Retinal pigment epithelial cell (primary cell): ENCODE data around the gene GATA5.
"Not testable (repeated sequence)": the region's sequence is repeated elsewhere in the genome, so short reads cannot be mapped to it uniquely, and the experiment has no call there.

Experiments
- DNase-seq: peaks from one replicate; pipeline ENCODE4 v3.0.0-alpha.2; 2010; ENCODE audit warnings: low read depth
- H3K4me3 ChIP-seq: 2 replicates; pipeline ENCODE4 v1.5.1; 2011; ENCODE audit warnings: mild to moderate bottlenecking, low read length, control low read depth, moderate library complexity
- CTCF ChIP-seq: conservative IDR thresholded peaks from 2 replicates; pipeline ENCODE4 v1.5.1; 2011; ENCODE audit warnings: low read depth, low read length, control low read depth, inconsistent platforms

Gene GATA5

GRCh38 chr20:62493886-62494285 is 18.1 kb upstream of the GATA5 start:
- TF ChIP-seq CTCF: no peak
- no peak for DNase-seq
- H3K4me3 ChIP-seq: no peak overlapping the region

- H3K4me3 ChIP-seq: no peak overlapping the region
- DNase-seq: no peak
- TF ChIP-seq CTCF: no peak
Measured at GRCh38 chr20:62493253-62493885, 17.6 kb upstream of the GATA5 start.

GRCh38 chr20:62492711-62493110 is 16.9 kb upstream of the GATA5 start:
- no peak for TF ChIP-seq CTCF
- DNase-seq: no peak
- no peak overlapping the region for H3K4me3 ChIP-seq

GRCh38 chr20:62490783-62491182 is 15.0 kb upstream of the GATA5 start:
- not testable (repeated sequence) for DNase-seq, H3K4me3 ChIP-seq

GRCh38 chr20:62489932-62490263 is 14.1 kb upstream of the GATA5 start:
- TF ChIP-seq CTCF: no peak
- DNase-seq: no peak

GRCh38 chr20:62489186-62489931 is 13.6 kb upstream of the GATA5 start:
- TF ChIP-seq CTCF: no peak
- H3K4me3 ChIP-seq: no peak overlapping the region
- peak; percentile 23 for DNase-seq

More at GRCh38 chr20:62489932-62490263, 14.1 kb upstream of the GATA5 start:
- no peak overlapping the region for H3K4me3 ChIP-seq

GRCh38 chr20:62488470-62488869 is 12.7 kb upstream of the GATA5 start:
- DNase-seq: no peak
- no peak overlapping the region for H3K4me3 ChIP-seq
- TF ChIP-seq CTCF: no peak
